Measurements from ENCODE around the gene CNTN5.

DNA sequence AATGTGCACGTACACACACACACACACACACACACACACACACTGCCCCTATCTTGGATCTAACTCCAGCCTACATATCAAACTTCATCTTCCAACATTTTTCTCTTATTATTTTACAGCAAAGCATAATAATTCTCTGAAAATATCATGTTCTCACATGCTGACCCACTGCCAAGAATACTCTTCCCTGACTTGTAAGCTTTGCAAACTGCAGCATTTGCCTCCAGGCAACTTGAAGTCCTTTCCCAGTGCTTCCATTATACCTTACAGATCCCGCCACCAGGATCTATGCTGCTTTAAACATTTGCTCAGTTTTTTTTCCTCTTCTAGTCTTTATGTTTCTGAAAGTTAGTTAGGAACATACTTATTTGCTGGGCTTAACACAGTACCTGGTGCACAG is 1183.0 kb downstream of the CNTN5 start:
- TF ChIP-seq, protein P1, sequence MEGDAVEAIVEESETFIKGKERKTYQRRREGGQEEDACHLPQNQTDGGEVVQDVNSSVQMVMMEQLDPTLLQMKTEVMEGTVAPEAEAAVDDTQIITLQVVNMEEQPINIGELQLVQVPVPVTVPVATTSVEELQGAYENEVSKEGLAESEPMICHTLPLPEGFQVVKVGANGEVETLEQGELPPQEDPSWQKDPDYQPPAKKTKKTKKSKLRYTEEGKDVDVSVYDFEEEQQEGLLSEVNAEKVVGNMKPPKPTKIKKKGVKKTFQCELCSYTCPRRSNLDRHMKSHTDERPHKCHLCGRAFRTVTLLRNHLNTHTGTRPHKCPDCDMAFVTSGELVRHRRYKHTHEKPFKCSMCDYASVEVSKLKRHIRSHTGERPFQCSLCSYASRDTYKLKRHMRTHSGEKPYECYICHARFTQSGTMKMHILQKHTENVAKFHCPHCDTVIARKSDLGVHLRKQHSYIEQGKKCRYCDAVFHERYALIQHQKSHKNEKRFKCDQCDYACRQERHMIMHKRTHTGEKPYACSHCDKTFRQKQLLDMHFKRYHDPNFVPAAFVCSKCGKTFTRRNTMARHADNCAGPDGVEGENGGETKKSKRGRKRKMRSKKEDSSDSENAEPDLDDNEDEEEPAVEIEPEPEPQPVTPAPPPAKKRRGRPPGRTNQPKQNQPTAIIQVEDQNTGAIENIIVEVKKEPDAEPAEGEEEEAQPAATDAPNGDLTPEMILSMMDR (IDR thresholded peaks at IDR 0.05): no peak
- no peak for TF ChIP-seq POLR2A (IDR thresholded peaks at IDR 0.05)
